Esophagus muscularis mucosa (tissue), 3 donors: ENCODE data around the gene MMP21.

Experiments used
- CTCF ChIP-seq, 3 experiments: fragments of 200-600 bp in 2 of 3; fragments of 450-650 bp in 1 of 3; sonication (generic) in 2 of 3; IDR thresholded peaks; one replicate each; pipeline ENCODE4 v1.5.1; 2017 to 2019; ENCODE audit warnings: antibody characterized with exemption in 3 of 3, mild to moderate bottlenecking in 2 of 3, moderate library complexity in 1 of 3
- POLR2A ChIP-seq: fragments of 450-650 bp; IDR thresholded peaks from one replicate; pipeline ENCODE4 v1.6.1; 2017; ENCODE audit warnings: antibody characterized with exemption, moderate library complexity, mild to moderate bottlenecking, low read depth
- POLR2AphosphoS5 ChIP-seq, 2 donors: sonication (generic); formaldehyde crosslinking; IDR thresholded peaks; one replicate each; pipeline ENCODE4 v1.6.1; 2017; ENCODE audit warnings: antibody characterized with exemption in 2 of 2

GRCh38 chr10:125756853-125757487 is 18.7 kb downstream of the MMP21 start:
- TF ChIP-seq CTCF (IDR thresholded peaks at IDR 0.05): no peak
- TF ChIP-seq POLR2AphosphoS5 (IDR thresholded peaks at IDR 0.05): no peak
- no peak for TF ChIP-seq POLR2A
